OCI-LY3 (cell line): ENCODE data around the gene RAB12.

ENCODE experiments used
- CTCF ChIP-seq: fragments of 200-600, 300-600 bp; sonication (generic); IDR thresholded peaks from 2 replicates; pipeline ENCODE4 v1.5.1; 2014; ENCODE audit warnings: antibody characterized with exemption, low read length, low read depth
- EZH2phosphoT487 ChIP-seq: fragments of 200-600 bp; shearing (Covaris generic); IDR thresholded peaks from 2 replicates; pipeline ENCODE4 v1.6.1; 2018; ENCODE audit warnings: antibody characterized with exemption, mixed run types, low read depth

DNA sequence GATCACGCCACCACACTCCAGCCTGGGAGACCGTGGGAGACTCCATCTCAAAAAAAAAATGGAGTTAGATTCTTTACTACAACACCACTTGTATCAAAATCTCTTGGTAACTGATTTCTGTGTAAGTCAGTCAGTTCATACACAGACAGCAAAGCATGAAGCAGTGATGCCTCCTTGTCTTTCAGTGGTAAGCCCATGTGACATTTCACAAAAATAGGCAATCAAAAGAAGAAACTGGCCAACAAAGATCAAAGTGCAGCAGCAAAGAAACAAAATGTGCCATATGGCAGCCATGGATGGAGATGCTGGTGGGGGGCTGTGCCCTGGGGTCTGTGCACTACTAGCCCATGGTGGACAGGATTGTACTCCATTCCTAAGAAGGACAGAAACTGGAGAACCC is 6.7 kb upstream of the RAB12 start:
- no peak for TF ChIP-seq CTCF
- no peak for TF ChIP-seq EZH2phosphoT487
